ENCODE results near the gene EYA4.

- no peak for TF ChIP-seq POLR2A (IDR thresholded peaks at IDR 0.05; ENCODE audit: low read length)
- no peak for TF ChIP-seq USF2 (IDR thresholded peaks at IDR 0.05)
- TF ChIP-seq JUN (IDR thresholded peaks at IDR 0.05), result no peak
- no peak for TF ChIP-seq EP300 (IDR thresholded peaks at IDR 0.05)
- TF ChIP-seq CEBPB (IDR thresholded peaks at IDR 0.05), result no peak
Observed at GRCh38 chr6:133242637-133243585, 1.8 kb downstream of the EYA4 start.
